D721Med (cell line): ENCODE results near the gene DSG1.
"Not testable (repeated sequence)": the region's sequence is repeated elsewhere in the genome, so short reads cannot be mapped to it uniquely, and the experiment has no call there.

ENCODE experiments used
- DNase-seq: peaks from one replicate; pipeline ENCODE4 v3.0.0; 2011; ENCODE audit warnings: low spot score; ENCODE audit not compliant: insufficient read length
- FAIRE-seq: peaks from 2 replicates; lab custom pipeline; 2011; peaks lifted over from hg19 to GRCh38; lab: Jason Lieb, UNC
- TF ChIP-seq, protein P1 (sequence below): IDR thresholded peaks from 2 replicates; pipeline ENCODE4 v1.5.1; 2012; ENCODE audit warnings: mild to moderate bottlenecking, control low read depth; ENCODE audit not compliant: insufficient read depth; ENCODE audit errors: missing control alignments

DSG1 gene

GRCh38 chr18:31275722-31276463, 42.1 kb upstream of the DSG1 start:
- TF ChIP-seq, protein P1, sequence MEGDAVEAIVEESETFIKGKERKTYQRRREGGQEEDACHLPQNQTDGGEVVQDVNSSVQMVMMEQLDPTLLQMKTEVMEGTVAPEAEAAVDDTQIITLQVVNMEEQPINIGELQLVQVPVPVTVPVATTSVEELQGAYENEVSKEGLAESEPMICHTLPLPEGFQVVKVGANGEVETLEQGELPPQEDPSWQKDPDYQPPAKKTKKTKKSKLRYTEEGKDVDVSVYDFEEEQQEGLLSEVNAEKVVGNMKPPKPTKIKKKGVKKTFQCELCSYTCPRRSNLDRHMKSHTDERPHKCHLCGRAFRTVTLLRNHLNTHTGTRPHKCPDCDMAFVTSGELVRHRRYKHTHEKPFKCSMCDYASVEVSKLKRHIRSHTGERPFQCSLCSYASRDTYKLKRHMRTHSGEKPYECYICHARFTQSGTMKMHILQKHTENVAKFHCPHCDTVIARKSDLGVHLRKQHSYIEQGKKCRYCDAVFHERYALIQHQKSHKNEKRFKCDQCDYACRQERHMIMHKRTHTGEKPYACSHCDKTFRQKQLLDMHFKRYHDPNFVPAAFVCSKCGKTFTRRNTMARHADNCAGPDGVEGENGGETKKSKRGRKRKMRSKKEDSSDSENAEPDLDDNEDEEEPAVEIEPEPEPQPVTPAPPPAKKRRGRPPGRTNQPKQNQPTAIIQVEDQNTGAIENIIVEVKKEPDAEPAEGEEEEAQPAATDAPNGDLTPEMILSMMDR, result no peak
- no peak for FAIRE-seq
- DNase-seq, result no peak

- FAIRE-seq (no peak), DNase-seq (no peak)
- TF ChIP-seq, protein P1, result no peak
Observed at GRCh38 chr18:31278609-31279071, 39.3 kb upstream of the DSG1 start.

DNA sequence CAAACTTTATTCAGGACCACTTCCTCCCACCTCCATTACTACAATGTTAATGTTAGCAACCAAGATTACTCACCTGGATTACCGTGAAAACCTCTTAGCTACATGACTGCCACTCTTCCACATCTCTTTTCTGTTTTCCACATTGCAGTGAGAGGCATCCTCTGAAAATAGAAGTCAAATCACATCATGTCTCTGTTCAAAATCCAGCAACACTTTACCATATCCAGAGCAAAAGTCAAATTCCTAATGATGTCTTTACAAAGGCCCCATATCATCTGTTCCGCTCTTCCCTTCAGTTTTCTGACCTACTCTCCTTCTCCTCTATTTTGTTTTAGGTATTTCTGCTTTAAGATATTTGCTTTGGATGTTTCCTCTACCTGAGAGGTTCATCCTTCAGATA, 37.5 kb upstream of the DSG1 start:
- TF ChIP-seq, protein P1, result no peak
- FAIRE-seq (no peak), DNase-seq (no peak)

GRCh38 chr18:31281437-31281836, 36.5 kb upstream of the DSG1 start:
- TF ChIP-seq, protein P1, result no peak
- FAIRE-seq, result peak; percentile 61
- no peak for DNase-seq

- not testable (repeated sequence) for FAIRE-seq, DNase-seq
Observed at GRCh38 chr18:31289446-31289845, 28.5 kb upstream of the DSG1 start.

GRCh38 chr18:31291688-31292087, 26.3 kb upstream of the DSG1 start:
- TF ChIP-seq, protein P1, result no peak
- FAIRE-seq (no peak), DNase-seq (no peak)

GRCh38 chr18:31294199-31294747, 23.7 kb upstream of the DSG1 start:
- FAIRE-seq (no peak), DNase-seq (no peak)
- TF ChIP-seq, protein P1, result no peak
